WI38 (cell line): Measurements from ENCODE around the gene HNRNPM.

ENCODE experiments used
- H3K4me3 ChIP-seq: 2 replicates; pipeline ENCODE4 v1.5.1; 2011; ENCODE audit warnings: low read depth, mild to moderate bottlenecking, control low read depth, low read length
- CTCF ChIP-seq: IDR thresholded peaks from 2 replicates; pipeline ENCODE4 v1.5.1; 2012; ENCODE audit warnings: low read depth, mild to moderate bottlenecking, control low read depth, low read length

HNRNPM gene

DNA sequence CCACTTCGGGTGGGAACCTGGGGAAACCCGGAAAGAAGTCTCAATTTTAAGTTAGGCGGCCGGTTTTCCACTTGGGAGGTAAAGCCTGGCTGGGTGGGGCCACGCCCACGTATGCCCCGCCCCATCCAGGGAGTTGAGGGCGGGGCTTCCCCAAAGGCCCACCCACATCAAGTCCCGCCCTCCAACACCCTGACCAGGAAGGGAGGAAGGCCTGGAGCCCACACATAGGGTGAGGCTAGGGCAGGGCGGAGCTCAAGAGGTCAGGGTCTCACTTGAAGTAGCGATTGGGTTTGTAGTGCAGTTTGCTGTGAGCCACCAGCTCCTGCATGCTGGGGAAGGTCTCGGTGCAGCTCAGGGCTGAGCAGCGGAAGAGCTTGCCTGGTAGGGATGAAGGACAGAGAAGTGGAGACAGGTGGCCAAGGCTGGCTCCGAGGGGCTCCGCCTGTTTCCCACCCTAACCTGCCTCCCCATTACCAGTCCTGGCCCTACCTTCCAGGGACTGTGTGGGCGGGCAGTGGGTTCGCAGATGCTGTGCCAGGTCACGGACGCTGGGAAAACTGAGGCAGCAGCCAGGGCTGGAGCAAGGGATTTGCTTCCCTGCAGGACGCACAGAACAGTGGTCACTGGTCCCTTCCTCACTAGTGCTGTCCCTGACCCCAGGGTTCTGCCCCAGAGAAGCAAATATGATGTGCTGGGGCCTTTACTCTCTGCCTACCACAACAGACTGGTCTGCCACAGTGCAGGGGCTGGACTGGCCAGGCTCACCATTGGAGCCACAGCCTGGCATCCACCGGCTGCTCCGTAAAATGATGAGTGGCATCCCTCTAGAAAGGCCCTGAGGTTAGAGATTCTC, 67.6 kb downstream of the HNRNPM start:
- no peak overlapping the region for H3K4me3 ChIP-seq
- TF ChIP-seq CTCF, result no peak

- H3K4me3 ChIP-seq, result peak overlapping the region; percentile 72
- TF ChIP-seq CTCF, result no peak
Observed at GRCh38 chr19:8513036-8513686, 68.4 kb downstream of the HNRNPM start.

- TF ChIP-seq CTCF, result no peak
Observed at GRCh38 chr19:8513687-8514504, 69.1 kb downstream of the HNRNPM start, which contains the start of gene ZNF414. TSS of gene ZNF414 (minus strand) at chr19:8514167. CDS start at chr19:8514046, 121 bp downstream.

GRCh38 chr19:8514505-8515009, 69.8 kb downstream of the HNRNPM start:
- peak overlapping the region; percentile 72 for H3K4me3 ChIP-seq

More at GRCh38 chr19:8513687-8514504, 69.1 kb downstream of the HNRNPM start, which contains the start of gene ZNF414:
- peak within 1 kb of the TSS; percentile 72 for H3K4me3 ChIP-seq

DNA sequence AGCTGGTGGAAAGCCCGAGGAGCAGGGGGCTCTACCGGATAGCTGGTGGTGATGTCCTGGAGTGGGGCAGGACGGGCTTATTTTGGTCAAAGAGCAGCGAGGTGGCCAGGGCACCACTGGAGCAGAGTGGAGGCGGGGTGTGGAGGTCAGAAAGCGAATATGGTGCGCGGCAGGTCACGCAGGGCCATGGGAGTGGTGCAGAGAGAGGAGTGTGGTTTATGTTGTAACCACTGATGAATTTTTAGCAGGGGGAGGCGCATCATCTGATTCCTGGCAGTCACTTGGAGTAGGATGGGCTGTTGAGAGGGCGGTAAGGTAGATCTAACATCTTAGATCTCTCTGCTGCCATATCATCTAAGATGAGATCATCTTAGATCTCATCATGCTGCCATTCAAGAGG, 70.5 kb downstream of the HNRNPM start:
- TF ChIP-seq CTCF, result no peak
- no peak overlapping the region for H3K4me3 ChIP-seq

DNA sequence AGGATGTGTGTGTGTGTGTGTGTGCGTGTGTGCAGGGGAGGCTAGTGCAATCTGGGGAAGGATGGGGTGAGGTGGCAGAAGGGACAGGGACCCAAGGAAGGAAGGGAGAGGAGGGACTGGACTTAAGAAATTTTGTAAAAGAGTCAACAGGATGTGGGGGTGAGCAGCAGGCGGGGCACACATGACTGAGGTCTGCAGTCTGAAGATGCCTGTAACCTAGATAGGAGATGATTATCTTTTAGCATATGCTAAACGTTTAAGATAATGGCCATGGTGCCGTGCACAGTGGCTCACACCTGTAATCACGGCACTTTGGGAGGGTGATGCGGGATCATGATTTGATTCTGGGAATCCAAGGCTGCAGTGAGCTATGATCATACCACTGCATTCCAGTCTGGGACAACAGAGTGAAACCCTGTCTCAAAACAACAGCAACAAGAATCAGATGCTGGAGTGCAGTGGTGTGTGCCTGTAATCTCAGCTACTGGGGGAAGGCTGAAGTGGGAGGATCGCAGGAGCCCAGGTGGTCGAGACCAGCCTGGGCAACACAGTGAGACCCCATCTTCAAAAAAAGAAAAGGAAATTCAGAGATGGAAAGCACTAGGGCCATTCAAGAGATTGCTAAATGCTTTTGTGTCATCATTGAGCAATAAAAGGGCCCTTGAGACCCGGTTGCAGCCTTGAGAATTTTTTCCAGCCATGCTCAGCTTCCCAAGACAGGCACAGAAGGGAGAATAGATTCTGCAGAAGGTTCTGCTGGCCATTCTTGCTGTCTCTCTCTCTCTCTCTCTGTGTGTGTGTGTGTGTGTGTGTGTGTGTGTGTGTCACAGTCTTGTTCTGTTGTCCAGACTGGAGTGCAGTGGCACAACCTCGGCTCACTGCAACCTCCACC, 73.0 kb downstream of the HNRNPM start:
- no peak for TF ChIP-seq CTCF
- no peak overlapping the region for H3K4me3 ChIP-seq
